NT2/D1 (cell line): ENCODE measurements around the gene NDE1.

Experiments used
- YY1 ChIP-seq: IDR thresholded peaks from 2 replicates; pipeline ENCODE4 v1.6.1; 2011; ENCODE audit not compliant: insufficient read length, insufficient read depth
- ZNF274 ChIP-seq: IDR thresholded peaks from 2 replicates; pipeline ENCODE4 v1.6.1; 2011; ENCODE audit warnings: mild to moderate bottlenecking, low read depth, low read length

GRCh38 chr16:15773968-15774367, 123.9 kb downstream of the NDE1 start:
- TF ChIP-seq ZNF274 (no peak), YY1 (no peak)
